GM19035 (cell line): ENCODE results near the gene EPHA8.

ENCODE experiments used
- ATAC-seq: cut with Tn5 transposase; IDR thresholded peaks from one replicate; pipeline ENCODE4 v1.9.1; 2021; ENCODE audit not compliant: unreplicated experiment

Gene EPHA8

GRCh38 chr1:22562584-22563583 lies at the start of gene EPHA8:
TSS of gene EPHA8 (plus strand) at chr1:22563489. CDS start at chr1:22563636, 147 bp downstream.
- ATAC-seq = no peak

GRCh38 chr1:22516906-22517571 lies 46.2 kb upstream of the EPHA8 start:
- no peak for ATAC-seq

GRCh38 chr1:22517956-22518355 lies 45.3 kb upstream of the EPHA8 start:
- ATAC-seq = no peak

- ATAC-seq = no peak
Measured at GRCh38 chr1:22518379-22518778, 44.9 kb upstream of the EPHA8 start.

GRCh38 chr1:22520871-22521270 lies 42.4 kb upstream of the EPHA8 start:
- ATAC-seq = no peak

- ATAC-seq = no peak
Measured at GRCh38 chr1:22521692-22522091, 41.6 kb upstream of the EPHA8 start.

- ATAC-seq = no peak
Measured at GRCh38 chr1:22522221-22522743, 41.0 kb upstream of the EPHA8 start.

GRCh38 chr1:22524481-22524880 lies 38.8 kb upstream of the EPHA8 start:
- ATAC-seq = no peak

- ATAC-seq = no peak
Measured at GRCh38 chr1:22525211-22525610, 38.1 kb upstream of the EPHA8 start.

- no peak for ATAC-seq
Measured at GRCh38 chr1:22525646-22526045, 37.6 kb upstream of the EPHA8 start.

- no peak for ATAC-seq
Measured at GRCh38 chr1:22526098-22526497, 37.2 kb upstream of the EPHA8 start.

GRCh38 chr1:22526677-22527076 lies 36.6 kb upstream of the EPHA8 start:
- no peak for ATAC-seq

GRCh38 chr1:22527122-22527521 lies 36.2 kb upstream of the EPHA8 start:
- no peak for ATAC-seq

GRCh38 chr1:22527555-22528296 lies 35.6 kb upstream of the EPHA8 start:
- no peak for ATAC-seq

GRCh38 chr1:22528451-22528850 lies 34.8 kb upstream of the EPHA8 start:
- ATAC-seq = no peak

- no peak for ATAC-seq
Measured at GRCh38 chr1:22529901-22530621, 33.2 kb upstream of the EPHA8 start.

- ATAC-seq = no peak
Measured at GRCh38 chr1:22530715-22531114, 32.6 kb upstream of the EPHA8 start.

GRCh38 chr1:22531251-22531650 lies 32.0 kb upstream of the EPHA8 start:
- ATAC-seq = no peak

- no peak for ATAC-seq
Measured at GRCh38 chr1:22533244-22533895, 29.9 kb upstream of the EPHA8 start.

GRCh38 chr1:22534951-22535350 lies 28.3 kb upstream of the EPHA8 start:
- no peak for ATAC-seq
